Neutrophil (primary cell): ENCODE data around the gene USP16.

Experiments
- H3K27ac ChIP-seq: fragments of 200-600 bp; sonication (generic); 2 replicates; pipeline ENCODE4 v1.5.1; 2016; ENCODE audit warnings: mild to moderate bottlenecking, moderate library complexity
- H3K27me3 ChIP-seq: fragments of 200-600 bp; sonication (generic); 2 replicates; pipeline ENCODE4 v1.6.0; 2016; ENCODE audit warnings: mild to moderate bottlenecking
- H3K36me3 ChIP-seq: fragments of 200-600 bp; sonication (generic); 2 replicates; pipeline ENCODE4 v1.5.1; 2017
- H3K4me1 ChIP-seq, 2 experiments: fragments of 200-600 bp in 1 of 2; sonication (generic) in 1 of 2; 1 replicate in 1 of 2; 2 replicates in 1 of 2; pipeline versions ENCODE4 v1.5.1 to v1.6.1; 2013 to 2016; ENCODE audit warnings: low read depth in 1 of 2, low read length in 1 of 2, mild to moderate bottlenecking in 1 of 2, moderate library complexity in 1 of 2; ENCODE audit not compliant: control insufficient read depth in 1 of 2, insufficient read depth in 1 of 2
- H3K4me3 ChIP-seq, 2 experiments: fragments of 200-600 bp in 1 of 2; sonication (generic) in 1 of 2; 1 replicate in 1 of 2; 2 replicates in 1 of 2; pipeline ENCODE4 v1.5.1; 2013 to 2016; ENCODE audit warnings: low read depth in 1 of 2, low read length in 1 of 2, mild to moderate bottlenecking in 1 of 2, moderate library complexity in 1 of 2
- H3K9me3 ChIP-seq: fragments of 200-600 bp; sonication (generic); 2 replicates; pipeline ENCODE4 v1.5.1; 2016
- TF ChIP-seq, protein P1 (sequence below): fragments of 200-600 bp; sonication (generic); IDR thresholded peaks from 2 replicates; pipeline ENCODE4 v1.5.1; 2016; ENCODE audit warnings: antibody characterized with exemption

Gene USP16

DNA sequence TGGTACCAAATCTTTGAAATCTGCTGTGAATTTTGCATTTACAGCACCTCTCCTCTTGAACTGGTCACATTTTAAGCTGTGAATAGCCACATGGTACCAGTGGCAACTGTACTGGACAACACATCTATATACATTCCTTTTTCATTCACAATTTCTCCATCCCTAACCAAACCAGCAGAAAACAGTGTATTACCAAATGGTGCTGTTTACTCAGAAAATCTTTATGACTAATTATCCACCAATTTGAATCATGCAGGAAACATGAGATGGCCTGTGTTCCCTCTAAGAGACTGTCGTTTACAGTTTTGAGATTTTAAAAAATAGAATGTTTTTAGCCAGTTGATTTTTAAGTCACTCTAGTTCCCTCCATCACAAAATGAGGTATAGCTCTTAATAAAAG, 66.6 kb downstream of the USP16 start:
- Histone ChIP-seq H3K4me1 (peaks cover 22 to 23% of the 10 kb centered on the region in 2 experiments), H3K9me3 (no peaks in the 10 kb centered on the region), H3K27ac (no peak overlapping the region), H3K27me3 (no peaks in the 10 kb centered on the region), H3K4me3 (no peak overlapping the region), H3K36me3 (no peaks in the 10 kb centered on the region)
- TF ChIP-seq, protein P1, sequence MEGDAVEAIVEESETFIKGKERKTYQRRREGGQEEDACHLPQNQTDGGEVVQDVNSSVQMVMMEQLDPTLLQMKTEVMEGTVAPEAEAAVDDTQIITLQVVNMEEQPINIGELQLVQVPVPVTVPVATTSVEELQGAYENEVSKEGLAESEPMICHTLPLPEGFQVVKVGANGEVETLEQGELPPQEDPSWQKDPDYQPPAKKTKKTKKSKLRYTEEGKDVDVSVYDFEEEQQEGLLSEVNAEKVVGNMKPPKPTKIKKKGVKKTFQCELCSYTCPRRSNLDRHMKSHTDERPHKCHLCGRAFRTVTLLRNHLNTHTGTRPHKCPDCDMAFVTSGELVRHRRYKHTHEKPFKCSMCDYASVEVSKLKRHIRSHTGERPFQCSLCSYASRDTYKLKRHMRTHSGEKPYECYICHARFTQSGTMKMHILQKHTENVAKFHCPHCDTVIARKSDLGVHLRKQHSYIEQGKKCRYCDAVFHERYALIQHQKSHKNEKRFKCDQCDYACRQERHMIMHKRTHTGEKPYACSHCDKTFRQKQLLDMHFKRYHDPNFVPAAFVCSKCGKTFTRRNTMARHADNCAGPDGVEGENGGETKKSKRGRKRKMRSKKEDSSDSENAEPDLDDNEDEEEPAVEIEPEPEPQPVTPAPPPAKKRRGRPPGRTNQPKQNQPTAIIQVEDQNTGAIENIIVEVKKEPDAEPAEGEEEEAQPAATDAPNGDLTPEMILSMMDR: no peak

DNA sequence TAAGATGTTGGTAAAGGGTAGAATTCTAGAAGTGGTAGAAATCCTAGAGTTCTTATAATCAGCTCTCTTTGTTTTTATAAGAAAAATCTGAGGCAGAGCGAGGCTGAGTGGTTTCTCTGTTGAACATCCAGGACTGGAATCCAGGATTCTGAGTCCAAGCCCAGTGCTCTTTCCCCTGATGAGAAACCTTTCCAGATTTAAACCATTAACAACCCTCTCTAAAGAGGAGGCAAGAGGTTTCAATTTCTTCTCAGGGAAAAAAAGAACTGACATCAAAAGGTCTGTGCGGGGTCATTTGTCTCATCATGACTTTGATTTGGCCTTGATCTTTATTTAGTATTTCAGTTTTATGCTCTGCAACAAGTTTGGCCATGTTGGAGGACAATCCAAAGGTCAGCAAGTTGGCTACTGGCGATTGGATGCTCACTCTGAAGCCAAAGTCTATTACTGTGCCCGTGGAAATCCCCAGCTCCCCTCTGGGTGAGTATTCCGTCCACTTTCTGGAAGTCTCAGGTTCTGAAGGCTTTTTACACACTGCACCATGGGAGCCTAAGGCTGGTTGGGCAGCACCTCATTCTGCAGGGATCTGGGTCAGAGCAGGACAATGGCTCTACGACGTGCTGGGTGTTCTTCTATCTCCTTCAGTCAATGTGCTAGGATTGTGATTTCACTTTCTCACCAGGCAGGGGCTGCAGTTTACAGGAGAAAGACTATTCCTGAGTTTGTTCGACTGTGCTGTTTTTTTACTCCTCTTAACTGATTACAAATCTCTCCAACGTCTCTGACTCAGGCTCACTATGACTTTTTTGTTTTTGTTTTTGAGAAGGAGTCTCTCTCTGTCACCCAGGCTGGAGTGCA, 67.9 kb downstream of the USP16 start:
- H3K36me3 ChIP-seq: no peaks in the 10 kb centered on the region
- peaks cover 35 to 36% of the 10 kb centered on the region in 2 experiments for H3K4me1 ChIP-seq
- no peaks in the 10 kb centered on the region for H3K27me3 ChIP-seq
- no peak overlapping the region for H3K4me3 ChIP-seq
- TF ChIP-seq, protein P1: no peak
- peak overlapping the region; percentile 37 for H3K27ac ChIP-seq
- no peaks in the 10 kb centered on the region for H3K9me3 ChIP-seq

DNA sequence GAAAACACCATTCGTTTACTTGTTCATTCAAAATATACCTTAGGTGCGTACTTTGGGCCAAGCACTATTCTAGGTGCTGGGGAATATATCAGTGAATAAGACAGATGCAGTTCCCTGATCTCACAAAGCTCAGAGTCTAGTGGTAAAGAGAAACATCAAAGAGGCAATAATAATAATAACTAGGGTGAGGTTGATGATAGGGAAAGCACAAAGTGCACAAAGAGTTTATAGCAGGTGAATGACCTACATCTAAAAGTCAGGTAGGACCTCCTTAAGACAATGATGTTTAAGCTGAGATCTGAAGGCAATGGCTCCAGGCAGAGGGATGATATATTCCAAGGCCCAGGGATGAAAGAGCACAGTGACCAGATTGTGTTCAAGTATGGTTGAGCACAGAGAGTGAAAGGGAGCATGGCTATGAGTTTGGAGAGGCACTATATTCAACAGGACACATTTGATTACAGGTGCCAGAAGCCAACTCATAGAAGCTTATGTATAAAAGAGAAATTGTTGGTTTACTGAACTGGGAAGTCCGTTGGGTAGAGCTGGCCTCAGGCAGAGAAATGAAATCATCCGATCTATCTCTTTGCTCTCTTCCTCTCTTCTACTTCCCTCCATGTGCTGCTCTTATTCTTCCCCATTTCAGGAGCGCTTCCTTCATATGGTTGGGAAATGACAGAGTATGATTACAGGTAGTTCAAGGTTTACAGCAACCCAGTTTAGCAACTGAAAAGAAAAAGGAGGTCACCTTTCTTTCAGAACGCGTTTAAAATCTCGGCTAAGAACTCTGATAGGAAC, 71.9 kb downstream of the USP16 start:
- Histone ChIP-seq H3K27ac (peak overlapping the region; percentile 95), H3K9me3 (no peaks in the 10 kb centered on the region), H3K27me3 (no peaks in the 10 kb centered on the region), H3K36me3 (no peaks in the 10 kb centered on the region), H3K4me3 (peak overlapping the region; percentile 18 to 40), H3K4me1 (peaks cover 61% of the 10 kb centered on the region in 2 experiments)
- TF ChIP-seq, protein P1: no peak

DNA sequence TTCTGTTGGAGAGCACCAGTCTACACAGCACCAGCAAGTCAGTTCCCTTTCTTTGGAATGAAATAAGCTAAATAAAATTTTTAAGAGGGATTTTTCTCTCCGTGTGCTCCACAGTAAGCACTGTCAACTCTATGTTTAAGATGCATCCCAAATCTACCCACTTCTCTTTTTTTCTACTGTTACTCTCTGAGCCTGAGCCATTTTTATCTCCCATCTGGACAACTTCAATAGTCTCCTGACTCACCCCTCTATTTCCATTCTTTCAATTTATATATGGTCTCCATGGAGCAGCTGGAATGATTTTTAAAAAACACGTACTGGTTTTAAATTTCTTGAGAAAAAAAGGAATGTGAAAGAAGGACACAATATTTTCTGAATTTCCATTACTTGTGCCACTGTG, 73.7 kb downstream of the USP16 start:
- TF ChIP-seq, protein P1: no peak
- Histone ChIP-seq H3K4me1 (peaks cover 62 to 65% of the 10 kb centered on the region in 2 experiments), H3K27me3 (no peaks in the 10 kb centered on the region), H3K36me3 (no peaks in the 10 kb centered on the region), H3K9me3 (no peaks in the 10 kb centered on the region), H3K4me3 (no peak overlapping the region), H3K27ac (peak overlapping the region; percentile 95)

DNA sequence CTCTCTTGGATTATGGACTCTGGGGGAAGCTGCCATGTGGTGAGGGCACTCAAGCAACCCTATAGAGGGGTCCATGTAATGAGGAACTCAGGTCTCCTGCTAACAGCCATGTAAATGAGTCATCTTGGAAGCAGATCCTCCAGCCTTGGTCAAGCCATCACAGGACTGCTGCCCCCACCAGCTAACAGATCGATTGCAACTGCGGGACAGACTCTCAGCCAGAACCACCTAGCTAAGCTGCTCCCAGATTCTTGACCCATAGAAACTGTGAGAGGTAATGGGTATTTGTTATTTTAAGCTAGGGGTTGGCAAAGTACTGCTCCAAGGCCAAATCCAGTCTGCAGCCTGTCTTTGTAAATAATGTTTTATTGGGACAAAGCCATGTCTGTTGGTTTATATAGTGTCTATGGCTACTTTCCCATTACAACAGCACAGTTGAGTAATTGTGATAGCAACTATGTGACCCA, 78.4 kb downstream of the USP16 start:
- Histone ChIP-seq H3K9me3 (no peaks in the 10 kb centered on the region), H3K4me1 (peaks cover 34 to 37% of the 10 kb centered on the region in 2 experiments), H3K27ac (no peak overlapping the region), H3K27me3 (no peaks in the 10 kb centered on the region), H3K4me3 (no peak overlapping the region), H3K36me3 (no peaks in the 10 kb centered on the region)
- TF ChIP-seq, protein P1: no peak
